Superior temporal gyrus (tissue), 1 donor: ENCODE measurements around the gene ATXN7L1.
"Not testable (repeated sequence)": the region's sequence is repeated elsewhere in the genome, so short reads cannot be mapped to it uniquely, and the experiment has no call there.

ENCODE experiments used
- DNase-seq: peaks from one replicate; pipeline ENCODE4 v3.0.0-alpha.2; 2016; ENCODE audit errors: extremely low spot score

The ATXN7L1 gene

DNA sequence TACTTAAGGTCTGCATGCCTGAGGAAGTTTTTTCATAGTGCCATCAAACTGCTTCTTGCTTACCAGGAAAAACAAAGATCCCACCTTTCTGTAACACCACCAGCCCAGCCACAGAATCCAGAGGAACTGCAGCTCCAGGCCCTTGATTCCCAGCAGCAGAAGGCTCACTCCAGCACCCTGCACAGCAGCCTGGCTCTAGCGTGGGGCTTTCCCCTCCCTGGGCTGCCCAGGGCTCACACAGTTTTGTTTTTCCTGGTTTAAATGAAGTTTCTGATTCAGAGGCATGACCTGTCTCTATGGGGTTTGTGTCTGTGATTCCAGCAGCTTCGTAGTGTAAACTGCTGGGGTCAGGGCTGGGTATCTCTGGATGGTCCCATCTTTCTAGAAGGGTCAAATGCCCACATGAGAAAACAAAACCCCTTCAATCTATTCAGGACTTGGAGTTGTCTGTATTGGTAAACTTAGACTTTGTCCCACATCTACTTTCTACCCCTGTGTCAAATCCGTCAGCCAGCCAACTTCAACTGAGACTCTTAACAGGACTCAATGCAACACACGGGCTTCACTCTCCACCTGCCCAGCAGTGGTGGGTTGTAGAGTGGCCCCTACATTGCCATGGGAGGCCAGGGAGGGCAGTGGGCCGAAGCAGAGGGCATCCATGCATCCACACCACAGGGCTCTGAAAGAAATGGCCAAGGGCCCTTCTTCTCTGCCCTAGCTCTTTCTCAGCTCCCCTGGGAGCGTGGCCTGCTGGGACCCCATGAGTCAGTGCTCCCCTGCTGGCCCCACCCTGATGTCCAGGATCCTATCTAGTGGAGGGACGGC lies 73.6 kb downstream of the ATXN7L1 start:
- no peak for DNase-seq

DNA sequence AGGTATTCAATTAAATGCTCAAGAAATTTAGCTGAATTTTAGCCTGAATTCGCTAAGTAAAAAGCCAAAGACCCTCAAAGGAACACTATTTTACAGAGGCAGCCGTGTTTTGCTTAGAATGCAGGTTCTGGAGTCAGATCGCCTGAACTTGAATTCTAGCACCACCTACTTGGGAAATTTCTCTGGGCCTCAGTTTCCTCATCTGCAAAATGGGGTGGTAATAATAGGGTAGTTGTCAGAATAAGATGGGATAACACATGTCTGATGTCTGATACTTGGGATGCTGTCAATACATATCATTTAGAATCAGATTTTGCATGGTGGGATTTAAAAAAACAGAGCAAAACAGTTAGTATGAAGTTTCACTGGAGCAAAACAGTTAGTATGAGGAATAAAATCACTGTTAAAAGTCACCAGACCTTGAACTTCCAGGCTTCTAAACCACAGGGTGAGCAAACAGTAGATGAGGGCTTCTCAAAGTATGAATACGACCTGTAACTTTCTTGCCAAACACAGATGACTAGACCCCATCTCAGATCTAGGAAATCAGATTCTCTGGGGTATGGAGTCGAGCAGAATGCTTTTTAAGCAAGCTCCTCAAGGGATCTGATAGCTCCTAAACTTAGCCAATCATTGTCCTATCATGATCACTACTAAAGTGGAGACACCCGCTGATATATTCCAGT lies 75.4 kb downstream of the ATXN7L1 start:
- DNase-seq: no peak

DNA sequence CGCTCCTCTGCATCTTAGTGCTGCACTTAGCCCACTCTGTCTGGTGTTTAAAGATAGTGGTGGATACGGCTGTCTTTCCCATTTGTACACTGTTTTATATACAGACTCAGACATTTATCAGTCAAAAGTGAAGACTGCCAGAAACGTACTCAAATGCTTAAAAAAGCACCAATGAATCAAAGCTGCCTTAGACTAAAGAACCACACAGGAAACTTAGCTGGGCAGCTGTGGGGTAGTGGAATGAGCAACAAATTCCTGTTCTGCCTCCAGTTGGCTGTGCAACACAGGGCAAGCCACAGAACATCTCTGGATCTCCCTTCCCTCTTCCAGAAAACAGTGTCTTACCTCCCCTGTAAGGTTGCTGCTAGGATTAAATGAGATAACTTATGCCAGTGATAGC lies 76.0 kb downstream of the ATXN7L1 start:
- no peak for DNase-seq

- no peak for DNase-seq
Observed at GRCh38 chr7:105799677-105800076, 76.7 kb downstream of the ATXN7L1 start.

GRCh38 chr7:105799006-105799405 lies 77.4 kb downstream of the ATXN7L1 start:
- DNase-seq: no peak

DNA sequence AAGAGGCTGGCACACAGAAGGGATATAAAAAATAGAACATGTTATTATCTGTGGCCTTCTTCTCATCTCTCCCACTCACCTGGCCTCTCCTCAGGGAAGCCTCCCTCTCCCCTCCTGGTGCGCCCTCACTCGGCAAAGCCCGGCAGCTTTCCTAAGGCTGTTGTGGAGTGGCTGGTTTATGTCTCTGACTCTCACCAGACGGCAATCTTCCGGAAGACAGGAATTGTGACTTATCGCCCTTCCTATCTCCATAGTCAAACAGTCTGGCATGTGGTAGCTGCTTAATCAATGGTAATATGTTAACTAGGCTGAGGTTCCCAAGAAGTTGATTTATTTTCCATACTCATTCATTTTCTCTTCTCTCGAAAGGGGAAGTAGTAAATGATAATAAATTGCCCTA lies 78.7 kb downstream of the ATXN7L1 start:
- no peak for DNase-seq

DNA sequence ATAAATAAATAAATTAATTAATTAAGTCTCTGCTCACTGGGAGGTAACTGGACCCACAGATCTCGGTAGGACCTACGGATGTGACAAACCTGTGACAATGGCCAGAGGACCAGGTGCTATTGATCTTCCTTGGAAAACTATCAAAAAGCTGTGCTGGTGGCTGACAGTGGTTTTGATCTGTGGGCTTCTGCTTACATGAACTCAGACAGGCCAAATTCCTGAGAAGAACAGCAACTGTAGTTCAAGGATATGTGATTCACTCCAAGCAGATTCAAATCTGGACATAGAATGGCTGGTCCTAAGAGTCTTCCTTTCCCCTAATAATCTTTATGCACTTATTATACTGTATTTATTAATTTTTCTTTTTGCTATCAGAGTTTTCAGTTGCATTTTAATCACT lies 80.0 kb downstream of the ATXN7L1 start:
- no peak for DNase-seq

DNA sequence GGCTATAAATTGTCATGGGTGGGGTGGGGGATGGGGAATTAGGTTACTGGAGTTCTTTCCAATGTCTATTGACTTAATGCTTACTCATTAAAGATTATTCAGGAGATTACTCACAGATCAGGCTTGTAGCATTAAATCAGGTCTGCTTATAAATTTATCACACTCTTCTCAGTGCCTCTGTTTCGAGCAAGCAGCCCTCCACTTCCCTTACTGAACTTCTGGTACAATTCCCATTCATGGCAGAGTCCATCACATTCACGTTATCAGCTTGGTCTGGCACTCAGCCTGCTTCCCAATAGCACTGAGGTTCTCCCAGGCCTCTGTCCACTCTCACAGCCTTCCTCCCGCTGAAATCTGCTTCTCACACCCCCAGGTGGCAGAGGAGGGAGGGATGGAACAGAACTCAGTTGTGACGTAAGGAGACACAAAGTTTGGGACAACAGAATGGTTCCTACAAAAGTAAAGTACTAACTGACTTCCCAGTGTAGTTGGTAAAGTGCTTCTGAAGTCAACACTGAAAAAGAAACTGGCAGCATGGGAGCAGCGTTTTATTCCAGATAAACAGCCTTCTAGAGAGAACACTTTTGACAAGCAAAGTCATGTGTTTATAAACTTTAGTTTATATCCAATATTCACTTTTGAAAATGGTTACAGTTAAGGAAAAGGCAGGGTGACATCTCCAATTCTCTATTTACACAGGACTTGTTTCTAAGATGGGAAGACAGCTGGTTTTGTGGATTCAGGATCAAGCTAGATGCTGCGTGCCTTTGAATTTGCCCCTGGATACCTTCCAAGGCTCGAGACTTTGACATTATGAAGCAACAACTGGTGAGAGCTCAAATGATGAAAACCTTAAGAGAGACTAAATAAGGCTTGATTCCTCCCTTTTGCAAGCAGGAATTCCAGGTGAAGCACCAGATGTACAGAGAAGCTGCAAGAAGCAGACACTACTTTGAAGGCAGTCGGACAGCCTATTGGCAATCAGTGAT lies 81.4 kb downstream of the ATXN7L1 start:
- DNase-seq: no peak

DNA sequence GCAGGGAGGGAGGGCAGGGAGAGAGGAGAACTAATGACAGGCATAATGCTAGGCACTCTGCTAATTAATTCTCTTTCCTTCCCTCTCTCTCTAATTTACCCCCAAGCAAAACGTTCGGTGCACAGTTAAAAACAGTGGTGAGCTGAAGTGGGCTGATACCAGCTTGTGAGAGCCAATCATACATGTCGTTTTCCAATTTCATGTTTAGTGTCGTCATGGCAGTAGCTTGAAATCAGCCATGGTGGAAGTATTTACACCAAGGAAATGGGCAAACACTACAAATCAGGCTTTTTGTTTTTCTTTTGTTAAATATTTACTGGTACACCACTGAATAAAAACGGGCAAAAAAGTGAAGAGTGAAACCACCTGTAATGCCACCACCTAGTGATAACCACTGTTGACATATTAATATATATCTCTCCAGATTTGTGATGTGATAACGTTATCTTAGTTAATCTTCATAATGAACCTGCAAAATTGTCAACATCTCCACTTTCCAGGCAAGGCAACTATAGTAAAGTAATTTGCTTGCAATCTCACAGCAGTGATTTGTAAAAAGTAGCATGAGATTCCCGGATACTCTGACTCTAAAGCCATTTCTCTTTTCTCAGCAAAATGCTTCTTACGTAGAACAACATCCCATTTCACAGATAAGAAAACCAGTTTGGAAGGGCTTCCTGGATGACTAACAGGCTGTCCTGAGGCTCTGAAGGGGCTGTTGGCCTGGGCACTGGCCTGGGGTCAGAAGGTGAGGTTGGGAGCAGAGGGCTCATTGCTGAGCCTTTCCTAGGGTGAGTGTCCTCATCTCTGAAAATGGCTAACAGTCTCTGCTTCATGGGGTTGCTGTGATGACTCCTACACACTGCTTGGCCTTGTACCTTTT lies 83.7 kb downstream of the ATXN7L1 start:
- DNase-seq: no peak

GRCh38 chr7:105791926-105792325 lies 84.5 kb downstream of the ATXN7L1 start:
- DNase-seq: no peak

DNA sequence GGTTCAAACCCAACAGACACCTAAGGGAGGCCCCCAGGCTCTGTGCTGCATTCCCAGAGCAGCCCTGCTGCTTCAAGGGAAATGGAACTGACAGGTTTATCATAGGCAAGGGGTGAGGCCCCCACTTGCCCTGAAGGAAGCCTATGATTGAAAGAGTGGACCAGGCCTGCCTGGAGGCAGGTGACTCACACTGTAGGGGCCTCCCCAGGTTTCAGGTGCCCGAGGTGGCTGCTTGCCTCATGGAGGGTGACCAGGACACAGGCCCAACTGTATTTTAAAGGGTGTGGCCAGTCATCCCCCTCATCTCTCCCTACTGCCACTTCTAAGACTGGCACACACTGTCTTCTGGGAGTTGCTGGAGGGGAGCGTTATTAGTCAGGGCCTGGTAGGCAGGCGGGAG lies 85.4 kb downstream of the ATXN7L1 start:
- DNase-seq: no peak

DNA sequence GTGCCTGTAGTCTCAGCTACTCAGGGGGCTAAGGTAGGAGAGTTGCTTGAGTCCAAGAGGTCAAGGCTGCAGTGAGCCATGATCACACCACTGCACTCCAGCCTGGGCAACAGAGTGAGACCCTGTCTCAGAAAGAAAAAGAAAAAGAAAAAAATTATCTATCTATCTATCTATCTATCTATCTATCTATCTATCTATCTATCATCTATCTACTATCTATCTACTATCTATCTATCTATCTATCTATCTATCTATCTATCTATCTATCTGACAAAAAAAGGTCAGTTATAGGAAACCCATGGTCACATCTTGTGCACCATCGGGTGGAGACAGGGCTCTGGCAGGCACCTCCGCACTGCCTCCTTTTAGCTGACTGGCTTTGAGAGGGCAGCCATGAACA lies 85.9 kb downstream of the ATXN7L1 start:
- not testable (repeated sequence) for DNase-seq

DNA sequence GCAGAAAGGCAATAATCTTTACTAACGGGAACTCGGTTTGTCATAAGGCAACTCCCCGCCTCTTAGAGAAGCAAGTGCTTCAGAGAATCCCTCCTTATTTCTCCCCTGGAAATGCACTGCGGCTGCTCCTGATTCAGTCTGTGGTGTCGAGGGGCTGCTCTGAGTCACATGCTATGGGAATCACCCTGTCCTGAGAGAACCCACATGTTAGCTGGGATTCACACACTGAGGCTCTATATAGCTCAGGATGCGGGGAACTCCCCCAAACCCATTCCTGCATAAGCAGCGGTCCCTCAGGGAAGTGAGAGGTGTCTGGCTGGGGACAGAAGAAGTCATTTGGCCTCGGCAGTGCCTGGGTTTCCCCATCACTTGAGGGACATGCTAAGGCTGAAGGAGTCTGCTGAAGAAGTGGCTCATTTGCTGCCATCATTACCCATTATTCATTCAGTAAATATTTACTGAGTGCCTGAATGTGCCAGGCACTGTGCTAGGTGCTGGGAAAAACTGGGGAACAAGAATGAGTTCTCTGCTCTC lies 87.5 kb downstream of the ATXN7L1 start:
- no peak for DNase-seq

- no peak for DNase-seq
Observed at GRCh38 chr7:105788356-105788755, 88.0 kb downstream of the ATXN7L1 start.

DNA sequence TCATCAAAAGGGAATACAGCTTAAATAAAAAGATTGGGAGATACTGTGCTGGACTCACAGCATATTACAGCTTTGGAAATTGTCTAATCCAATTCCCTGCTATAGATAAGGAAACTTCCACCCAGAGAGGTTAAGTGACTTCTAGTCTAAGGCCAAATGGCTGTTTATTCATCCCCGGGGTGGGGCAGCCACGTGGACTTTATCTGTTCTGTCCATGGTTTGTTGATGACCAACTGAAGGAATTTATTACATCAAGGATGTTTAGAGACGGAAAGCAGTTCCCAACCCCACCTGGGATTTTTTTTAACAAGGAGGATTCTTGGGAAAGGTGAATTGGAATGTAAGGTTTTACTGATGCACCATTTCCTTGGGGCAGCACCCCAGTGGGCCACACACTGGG lies 88.6 kb downstream of the ATXN7L1 start:
- no peak for DNase-seq

- DNase-seq: no peak
Observed at GRCh38 chr7:105786520-105787470, 89.6 kb downstream of the ATXN7L1 start.

- DNase-seq: no peak
Observed at GRCh38 chr7:105782391-105783042, 93.9 kb downstream of the ATXN7L1 start.

- no peak for DNase-seq
Observed at GRCh38 chr7:105779856-105780780, 96.3 kb downstream of the ATXN7L1 start.
